HepG2 (cell line): ENCODE measurements around the gene FOCAD. TPM values are rescaled to one million over a fixed set of nuclear protein-coding genes. Genes with fewer than 3 reads are reported as not detected.

Experiments used
- HES4 ChIP-seq: sonication (generic); formaldehyde crosslinking; IDR thresholded peaks from 2 replicates; pipeline ENCODE4 v1.9.0; 2021; ENCODE audit warnings: mild to moderate bottlenecking, missing genetic modification reagents, borderline replicate concordance
- KDM2A ChIP-seq: sonication (generic); formaldehyde crosslinking; IDR thresholded peaks from 2 replicates; pipeline ENCODE4 v1.4.0; 2020; ENCODE audit warnings: low read depth, missing genetic modification reagents, borderline replicate concordance
- KDM4B ChIP-seq: sonication (generic); formaldehyde crosslinking; IDR thresholded peaks from 2 replicates; pipeline ENCODE4 v1.4.0; 2020; ENCODE audit warnings: missing genetic modification reagents
- KLF16 ChIP-seq, 2 experiments: sonication (generic) in 1 of 2; formaldehyde crosslinking in 1 of 2; IDR thresholded peaks; 2 replicates each; pipeline versions ENCODE4 v1.6.1 to v1.8.0; 2016 to 2023; ENCODE audit warnings: missing genetic modification reagents in 2 of 2, missing compliant biosample characterization in 1 of 2
- NFKB2 ChIP-seq: sonication (generic); formaldehyde crosslinking; IDR thresholded peaks from 2 replicates; pipeline ENCODE4 v1.4.0; 2020; ENCODE audit warnings: missing genetic modification reagents, borderline replicate concordance
- SAFB2 ChIP-seq: sonication (generic); formaldehyde crosslinking; IDR thresholded peaks from 2 replicates; pipeline ENCODE4 v1.5.1; 2020; ENCODE audit warnings: missing genetic modification reagents, low read depth, mild to moderate bottlenecking, borderline replicate concordance
- SMYD3 ChIP-seq: sonication (generic); formaldehyde crosslinking; IDR thresholded peaks from 2 replicates; pipeline ENCODE4 v1.8.1; 2023; ENCODE audit warnings: mild to moderate bottlenecking, missing genetic modification reagents
- TEF ChIP-seq: sonication (generic); formaldehyde crosslinking; IDR thresholded peaks from 2 replicates; pipeline ENCODE4 v1.5.0; 2020; ENCODE audit warnings: missing genetic modification reagents
- THAP11 ChIP-seq: IDR thresholded peaks from 2 replicates; pipeline ENCODE4 v1.6.1; 2016; ENCODE audit warnings: missing biosample characterization, missing genetic modification reagents
- ZFP37 ChIP-seq: sonication (generic); formaldehyde crosslinking; IDR thresholded peaks from 2 replicates; pipeline ENCODE4 v1.4.0; 2020; ENCODE audit warnings: missing genetic modification reagents, borderline replicate concordance
- ZNF235 ChIP-seq: sonication (generic); formaldehyde crosslinking; IDR thresholded peaks from 2 replicates; pipeline ENCODE4 v1.8.1; 2023; ENCODE audit warnings: mild to moderate bottlenecking, missing genetic modification reagents, borderline replicate concordance
- ZNF577 ChIP-seq: sonication (generic); formaldehyde crosslinking; IDR thresholded peaks from 2 replicates; pipeline ENCODE4 v1.4.0; 2020; ENCODE audit warnings: mild to moderate bottlenecking, low read depth, missing genetic modification reagents, borderline replicate concordance
- ZNF747 ChIP-seq: sonication (generic); formaldehyde crosslinking; IDR thresholded peaks from 2 replicates; pipeline ENCODE4 v1.8.1; 2023; ENCODE audit warnings: missing genetic modification reagents, mild to moderate bottlenecking, borderline replicate concordance
- polyA plus RNA-seq, 8 experiments: library from polyadenylated mRNA; depleted of rRNA in 3 of 8; stranded (reverse) in 7 of 8; unstranded in 1 of 8; fragments of >200 nt; fragmentation: Illumina TruSeq in 4 of 8; extraction: Trizol in 4 of 8; gene quantifications; 2 replicates each; pipeline versions ENCODE4 v1.2.1 to v1.2.3, GENCODE V29; 2011 to 2016; ENCODE audit warnings: low read depth in 4 of 8, missing spikeins in 1 of 8, mixed read lengths in 1 of 8; ENCODE audit not compliant: insufficient read depth in 1 of 8
- total RNA-seq, 5 experiments: library from RNA; depleted of rRNA; stranded (reverse); fragments of >200 nt; fragmentation: Illumina TruSeq; extraction: Trizol; gene quantifications; 2 replicates each; pipeline ENCODE4 v1.2.3, GENCODE V29; 2016; ENCODE audit warnings: low read depth in 1 of 5
- TF ChIP-seq, protein P1 (sequence below): IDR thresholded peaks from 2 replicates; pipeline ENCODE4 v1.4.0; 2020; ENCODE audit warnings: mild to moderate bottlenecking, missing genetic modification reagents
- TF ChIP-seq, protein P2 (sequence below): IDR thresholded peaks from 2 replicates; pipeline ENCODE4 v1.6.1; 2016; ENCODE audit warnings: missing genetic modification reagents, missing compliant biosample characterization
- TF ChIP-seq, protein P3 (sequence below): sonication (generic); formaldehyde crosslinking; IDR thresholded peaks from 2 replicates; pipeline ENCODE4 v1.8.0; 2022; ENCODE audit warnings: missing genetic modification reagents, mild to moderate bottlenecking, inconsistent platforms, borderline replicate concordance

FOCAD gene
- total and polyA plus RNA-seq, 2 of the 13 experiments (the other 11 are each of a cell fraction or from before 2014, with no cell fraction given) = 18.0 to 31.1 TPM

- TF ChIP-seq, protein P1, sequence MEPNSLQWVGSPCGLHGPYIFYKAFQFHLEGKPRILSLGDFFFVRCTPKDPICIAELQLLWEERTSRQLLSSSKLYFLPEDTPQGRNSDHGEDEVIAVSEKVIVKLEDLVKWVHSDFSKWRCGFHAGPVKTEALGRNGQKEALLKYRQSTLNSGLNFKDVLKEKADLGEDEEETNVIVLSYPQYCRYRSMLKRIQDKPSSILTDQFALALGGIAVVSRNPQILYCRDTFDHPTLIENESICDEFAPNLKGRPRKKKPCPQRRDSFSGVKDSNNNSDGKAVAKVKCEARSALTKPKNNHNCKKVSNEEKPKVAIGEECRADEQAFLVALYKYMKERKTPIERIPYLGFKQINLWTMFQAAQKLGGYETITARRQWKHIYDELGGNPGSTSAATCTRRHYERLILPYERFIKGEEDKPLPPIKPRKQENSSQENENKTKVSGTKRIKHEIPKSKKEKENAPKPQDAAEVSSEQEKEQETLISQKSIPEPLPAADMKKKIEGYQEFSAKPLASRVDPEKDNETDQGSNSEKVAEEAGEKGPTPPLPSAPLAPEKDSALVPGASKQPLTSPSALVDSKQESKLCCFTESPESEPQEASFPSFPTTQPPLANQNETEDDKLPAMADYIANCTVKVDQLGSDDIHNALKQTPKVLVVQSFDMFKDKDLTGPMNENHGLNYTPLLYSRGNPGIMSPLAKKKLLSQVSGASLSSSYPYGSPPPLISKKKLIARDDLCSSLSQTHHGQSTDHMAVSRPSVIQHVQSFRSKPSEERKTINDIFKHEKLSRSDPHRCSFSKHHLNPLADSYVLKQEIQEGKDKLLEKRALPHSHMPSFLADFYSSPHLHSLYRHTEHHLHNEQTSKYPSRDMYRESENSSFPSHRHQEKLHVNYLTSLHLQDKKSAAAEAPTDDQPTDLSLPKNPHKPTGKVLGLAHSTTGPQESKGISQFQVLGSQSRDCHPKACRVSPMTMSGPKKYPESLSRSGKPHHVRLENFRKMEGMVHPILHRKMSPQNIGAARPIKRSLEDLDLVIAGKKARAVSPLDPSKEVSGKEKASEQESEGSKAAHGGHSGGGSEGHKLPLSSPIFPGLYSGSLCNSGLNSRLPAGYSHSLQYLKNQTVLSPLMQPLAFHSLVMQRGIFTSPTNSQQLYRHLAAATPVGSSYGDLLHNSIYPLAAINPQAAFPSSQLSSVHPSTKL (CRISPR knock-in tag) = peak; percentile 15; the same call in 1 of the 2 replicates
- TF ChIP-seq HES4 (CRISPR knock-in tag) = peak; percentile 73; the same call in 1 of the 2 replicates
- TF ChIP-seq SAFB2 (CRISPR knock-in tag) = peak; percentile 59; the same call in 1 of the 2 replicates
- no peak for TF ChIP-seq ZFP37 (CRISPR knock-in tag)
- 0 out of 2 replicates have a peak, but pooled peaks have one; percentile 27 for TF ChIP-seq ZNF577 (CRISPR knock-in tag)
- peak; percentile 55; the same call in 1 of the 2 replicates for TF ChIP-seq TEF (CRISPR knock-in tag)
- peak; percentile 76; the same call in 1 of the 2 replicates for TF ChIP-seq SMYD3 (CRISPR knock-in tag)
- TF ChIP-seq KLF16 (CRISPR knock-in tag; IDR thresholded peaks at IDR 0.05) = peak in 1 of 2 experiments; percentile 65; a peak in 1 of 4 replicates
- TF ChIP-seq KDM4B (CRISPR knock-in tag) = no peak
- TF ChIP-seq ZNF747 (CRISPR knock-in tag) = no peak; the same call in 1 of the 2 replicates
- TF ChIP-seq NFKB2 (CRISPR knock-in tag) = peak; percentile 61; the same call in 1 of the 2 replicates
- TF ChIP-seq, protein P2, sequence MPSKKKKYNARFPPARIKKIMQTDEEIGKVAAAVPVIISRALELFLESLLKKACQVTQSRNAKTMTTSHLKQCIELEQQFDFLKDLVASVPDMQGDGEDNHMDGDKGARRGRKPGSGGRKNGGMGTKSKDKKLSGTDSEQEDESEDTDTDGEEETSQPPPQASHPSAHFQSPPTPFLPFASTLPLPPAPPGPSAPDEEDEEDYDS = peak; percentile 87
- TF ChIP-seq KDM2A = peak; percentile 49
- peak; percentile 59; the same call in 1 of the 2 replicates for TF ChIP-seq THAP11 (CRISPR knock-in tag)
- peak; percentile 80; the same call in 1 of the 2 replicates for TF ChIP-seq ZNF235 (CRISPR knock-in tag)
- TF ChIP-seq, protein P3, sequence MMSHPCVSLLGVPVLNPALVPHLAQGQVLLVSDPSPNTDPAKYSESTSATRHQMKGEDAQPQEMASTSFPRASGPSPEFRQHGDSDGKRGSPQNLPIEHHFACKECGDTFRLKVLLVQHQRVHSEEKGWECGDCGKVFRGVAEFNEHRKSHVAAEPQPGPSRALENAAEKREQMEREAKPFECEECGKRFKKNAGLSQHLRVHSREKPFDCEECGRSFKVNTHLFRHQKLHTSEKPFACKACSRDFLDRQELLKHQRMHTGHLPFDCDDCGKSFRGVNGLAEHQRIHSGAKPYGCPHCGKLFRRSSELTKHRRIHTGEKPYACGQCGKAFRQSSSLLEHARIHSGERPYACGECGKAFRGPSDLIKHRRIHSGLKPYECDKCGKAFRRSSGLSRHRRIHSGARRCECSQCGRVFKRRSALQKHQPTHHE (CRISPR knock-in tag) = 0 out of 2 replicates have a peak, but pooled peaks have one; percentile 67
Measured at GRCh38 chr9:20684035-20684874, at the start of gene FOCAD (continued).
